Immature natural killer cell (primary cell): ENCODE measurements around the gene PDZRN3. TPM values are rescaled to one million over a fixed set of nuclear protein-coding genes. Genes with fewer than 3 reads are reported as not detected.

Experiments used
- DNase-seq, 3 donors: peaks; one replicate each; pipeline ENCODE4 v3.0.0; 2022; ENCODE audit warnings: mixed read lengths in 1 of 3
- H3K27ac Mint-ChIP-seq, 6 donors: one replicate each; pipeline ENCODE4 v1.8.0; 2020; ENCODE audit warnings: mixed read lengths in 6 of 6, mild to moderate bottlenecking in 5 of 6, inconsistent platforms in 4 of 6, moderate library complexity in 3 of 6
- H3K27me3 Mint-ChIP-seq, 3 donors: one replicate each; pipeline ENCODE4 v1.8.0; 2020 to 2021; ENCODE audit warnings: low read depth in 3 of 3, mild to moderate bottlenecking in 3 of 3, mixed read lengths in 3 of 3, moderate library complexity in 3 of 3, inconsistent platforms in 1 of 3
- H3K36me3 Mint-ChIP-seq, 3 donors: one replicate each; pipeline ENCODE4 v1.8.0; 2020; ENCODE audit warnings: mixed read lengths in 3 of 3, inconsistent platforms in 2 of 3, mild to moderate bottlenecking in 2 of 3
- H3K4me1 Mint-ChIP-seq, 2 donors: one replicate each; pipeline ENCODE4 v1.8.0; 2020; ENCODE audit warnings: inconsistent platforms in 2 of 2, mild to moderate bottlenecking in 2 of 2, mixed read lengths in 2 of 2, moderate library complexity in 1 of 2
- H3K4me3 Mint-ChIP-seq, 5 donors: one replicate each; pipeline ENCODE4 v1.8.0; 2020; ENCODE audit warnings: mild to moderate bottlenecking in 5 of 5, mixed read lengths in 5 of 5, inconsistent platforms in 3 of 5, moderate library complexity in 3 of 5
- H3K9me3 Mint-ChIP-seq, 6 donors: one replicate each; pipeline ENCODE4 v1.8.0; 2020; ENCODE audit warnings: mild to moderate bottlenecking in 6 of 6, mixed read lengths in 6 of 6, inconsistent platforms in 4 of 6, moderate library complexity in 3 of 6
- polyA plus RNA-seq, 3 donors: library from polyadenylated mRNA; unstranded; fragments of 300-500 nt; fragmentation: Illumina TruSeq; gene quantifications; one replicate each; pipeline ENCODE4 v1.2.3, GENCODE V29; 2021

PDZRN3 gene
- polyA plus RNA-seq, 3 donors from 2014 or later: not detected

DNA sequence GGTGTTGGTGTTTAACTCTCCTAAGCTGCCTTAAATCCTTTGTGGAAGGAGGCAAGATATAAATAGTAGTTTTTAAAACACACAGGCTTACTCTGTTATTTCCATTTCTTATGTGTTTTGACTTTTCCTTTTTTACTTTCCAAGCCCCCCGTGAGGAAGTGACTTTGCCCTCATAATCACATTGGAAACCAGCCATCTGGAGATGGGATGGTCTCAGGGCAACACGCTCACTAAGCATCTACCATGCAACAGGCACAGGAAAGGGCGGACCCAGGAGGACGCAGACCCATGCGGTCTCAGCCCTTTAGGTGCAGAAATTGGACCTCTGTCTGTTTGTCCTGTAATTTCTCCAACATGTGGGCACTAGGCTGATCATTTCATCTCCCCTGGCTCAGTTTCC is 115.7 kb downstream of the PDZRN3 start:
- no peak for DNase-seq
- Mint-ChIP-seq H3K9me3 (no peaks in the 10 kb centered on the region), H3K36me3 (no peaks in the 10 kb centered on the region), H3K4me1 (no peaks in the 10 kb centered on the region), H3K27me3 (peaks cover 0 to 5% (median 0%) of the 10 kb centered on the region in 3 donors), H3K4me3 (no peak overlapping the region), H3K27ac (no peak overlapping the region)

DNA sequence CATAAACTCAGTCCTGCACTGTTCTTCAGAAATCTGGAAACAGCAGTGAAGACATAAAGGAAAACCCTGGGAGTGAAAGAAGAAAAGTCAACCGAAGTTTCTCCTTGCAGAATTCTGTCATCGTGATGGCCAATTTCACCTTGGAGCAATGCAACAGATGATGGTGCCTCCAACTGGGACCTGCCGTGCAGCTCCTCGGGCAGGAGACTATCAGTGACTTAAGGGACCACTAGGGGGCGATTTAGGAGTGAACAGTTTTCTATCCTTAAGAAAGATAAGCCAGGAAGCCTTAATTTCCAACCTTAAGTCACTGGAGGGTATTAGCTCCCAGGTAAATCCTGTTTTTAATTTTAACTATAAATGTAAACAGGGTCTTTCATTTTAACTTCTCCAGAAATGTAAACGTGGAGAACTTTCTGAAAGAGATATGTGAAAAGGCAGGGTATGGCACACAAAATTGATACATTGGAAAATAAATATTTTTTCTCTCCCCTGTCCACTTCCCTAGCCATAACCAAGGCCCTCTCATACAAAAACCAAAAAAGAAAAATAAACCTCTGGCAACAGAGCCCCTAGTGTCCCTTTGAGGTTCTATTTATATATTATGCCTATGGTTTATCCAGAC is 116.3 kb downstream of the PDZRN3 start:
- Mint-ChIP-seq H3K4me1 (no peaks in the 10 kb centered on the region), H3K36me3 (no peaks in the 10 kb centered on the region)

DNA sequence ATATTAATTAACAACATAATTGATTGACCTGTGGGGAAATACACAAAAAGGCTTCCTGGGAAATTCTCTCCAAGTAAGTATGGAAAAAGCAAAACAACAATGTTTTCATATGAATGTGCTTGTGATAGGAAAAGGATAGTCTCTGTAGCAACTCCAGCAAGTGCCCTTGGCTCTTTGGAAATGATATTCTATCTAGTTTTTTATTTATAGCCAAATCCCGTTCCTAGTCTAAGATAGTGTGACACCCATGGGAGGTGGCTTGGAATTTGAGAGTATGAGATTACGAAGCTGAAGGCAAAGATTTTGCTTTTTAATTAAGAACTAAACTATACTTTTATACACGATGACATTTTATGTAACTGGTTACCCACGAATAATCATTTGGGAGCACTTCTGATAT is 119.9 kb downstream of the PDZRN3 start:
- no peak for DNase-seq
- peaks cover 1 to 4% (median 2%) of the 10 kb centered on the region in 3 donors for H3K27me3 Mint-ChIP-seq
- H3K27ac Mint-ChIP-seq: no peak overlapping the region
- H3K36me3 Mint-ChIP-seq: no peaks in the 10 kb centered on the region
- H3K4me1 Mint-ChIP-seq: no peaks in the 10 kb centered on the region
- H3K9me3 Mint-ChIP-seq: no peaks in the 10 kb centered on the region
- H3K4me3 Mint-ChIP-seq: no peak overlapping the region

More for the DNA sequence above, 116.3 kb downstream of the PDZRN3 start:
- H3K27me3 Mint-ChIP-seq: peaks cover 0 to 5% (median 0%) of the 10 kb centered on the region in 3 donors
- no peak overlapping the region for H3K27ac Mint-ChIP-seq
- no peaks in the 10 kb centered on the region for H3K9me3 Mint-ChIP-seq
- H3K4me3 Mint-ChIP-seq: no peak overlapping the region
- peak in 1 of 3 donors; percentile 4 for DNase-seq

DNA sequence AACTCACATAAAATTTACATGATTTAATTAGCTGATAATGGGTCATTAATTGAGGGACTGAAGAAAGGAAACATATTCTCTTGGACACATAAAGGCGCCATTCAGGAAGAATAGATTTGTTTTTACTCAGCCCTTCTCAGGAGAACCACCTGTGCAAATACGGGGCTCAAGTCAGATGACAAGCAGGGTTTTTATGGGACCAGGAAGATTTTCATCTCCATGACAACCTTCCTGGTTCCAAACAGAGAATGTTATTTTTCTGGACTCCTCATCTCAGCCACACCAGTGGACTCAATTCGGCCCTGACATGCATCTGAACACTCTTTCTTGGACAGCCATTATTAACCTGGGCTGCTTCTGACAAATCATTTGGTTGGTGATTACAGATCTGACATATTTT is 120.5 kb downstream of the PDZRN3 start:
- no peak overlapping the region for H3K4me3 Mint-ChIP-seq
- peaks cover 2 to 4% (median 3%) of the 10 kb centered on the region in 3 donors for H3K27me3 Mint-ChIP-seq
- H3K9me3 Mint-ChIP-seq: no peaks in the 10 kb centered on the region
- H3K4me1 Mint-ChIP-seq: no peaks in the 10 kb centered on the region
- no peaks in the 10 kb centered on the region for H3K36me3 Mint-ChIP-seq
- DNase-seq: no peak
- H3K27ac Mint-ChIP-seq: no peak overlapping the region

DNA sequence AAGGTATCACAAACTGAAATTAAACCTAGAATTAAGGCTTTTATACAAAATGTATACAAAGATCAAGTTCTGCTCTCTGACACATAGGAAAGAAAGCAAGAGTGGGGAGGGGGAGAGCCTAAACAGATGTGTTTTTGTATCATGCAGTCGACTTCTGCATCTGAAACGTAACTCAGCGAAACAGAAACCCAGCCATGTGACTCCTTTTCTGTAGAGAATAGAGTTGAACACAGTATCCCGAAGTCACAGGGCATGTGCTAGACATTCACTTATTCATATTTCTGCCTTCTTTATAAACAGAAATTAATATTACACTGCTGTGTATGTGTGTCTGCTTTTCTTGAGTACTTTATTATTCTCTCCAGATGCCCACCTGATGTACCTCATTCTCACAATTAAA is 121.0 kb downstream of the PDZRN3 start:
- no peaks in the 10 kb centered on the region for H3K9me3 Mint-ChIP-seq
- peaks cover 2 to 4% (median 3%) of the 10 kb centered on the region in 3 donors for H3K27me3 Mint-ChIP-seq
- DNase-seq: no peak
- H3K36me3 Mint-ChIP-seq: no peaks in the 10 kb centered on the region
- H3K4me1 Mint-ChIP-seq: no peaks in the 10 kb centered on the region
- no peak overlapping the region for H3K4me3 Mint-ChIP-seq
- H3K27ac Mint-ChIP-seq: no peak overlapping the region

- Mint-ChIP-seq H3K27ac (no peak overlapping the region), H3K9me3 (no peaks in the 10 kb centered on the region), H3K4me3 (no peak overlapping the region), H3K4me1 (no peaks in the 10 kb centered on the region), H3K27me3 (peaks cover 2 to 4% (median 3%) of the 10 kb centered on the region in 3 donors), H3K36me3 (no peaks in the 10 kb centered on the region)
- peak in 2 of 3 donors; percentile 6 to 30 for DNase-seq
Observed at GRCh38 chr3:73502609-73503583, 121.8 kb downstream of the PDZRN3 start.

GRCh38 chr3:73500321-73500720 is 124.4 kb downstream of the PDZRN3 start:
- H3K4me3 Mint-ChIP-seq: no peak overlapping the region
- H3K27ac Mint-ChIP-seq: no peak overlapping the region
- H3K36me3 Mint-ChIP-seq: no peaks in the 10 kb centered on the region
- no peaks in the 10 kb centered on the region for H3K9me3 Mint-ChIP-seq
- peaks cover 2 to 4% (median 3%) of the 10 kb centered on the region in 3 donors for H3K27me3 Mint-ChIP-seq
- DNase-seq: no peak
- no peaks in the 10 kb centered on the region for H3K4me1 Mint-ChIP-seq

- Mint-ChIP-seq H3K27ac (no peak overlapping the region), H3K27me3 (peaks cover 2 to 6% (median 3%) of the 10 kb centered on the region in 3 donors), H3K4me3 (no peak overlapping the region), H3K9me3 (no peaks in the 10 kb centered on the region), H3K4me1 (no peaks in the 10 kb centered on the region), H3K36me3 (no peaks in the 10 kb centered on the region)
- no peak for DNase-seq
Observed at GRCh38 chr3:73499787-73500186, 125.0 kb downstream of the PDZRN3 start.

DNA sequence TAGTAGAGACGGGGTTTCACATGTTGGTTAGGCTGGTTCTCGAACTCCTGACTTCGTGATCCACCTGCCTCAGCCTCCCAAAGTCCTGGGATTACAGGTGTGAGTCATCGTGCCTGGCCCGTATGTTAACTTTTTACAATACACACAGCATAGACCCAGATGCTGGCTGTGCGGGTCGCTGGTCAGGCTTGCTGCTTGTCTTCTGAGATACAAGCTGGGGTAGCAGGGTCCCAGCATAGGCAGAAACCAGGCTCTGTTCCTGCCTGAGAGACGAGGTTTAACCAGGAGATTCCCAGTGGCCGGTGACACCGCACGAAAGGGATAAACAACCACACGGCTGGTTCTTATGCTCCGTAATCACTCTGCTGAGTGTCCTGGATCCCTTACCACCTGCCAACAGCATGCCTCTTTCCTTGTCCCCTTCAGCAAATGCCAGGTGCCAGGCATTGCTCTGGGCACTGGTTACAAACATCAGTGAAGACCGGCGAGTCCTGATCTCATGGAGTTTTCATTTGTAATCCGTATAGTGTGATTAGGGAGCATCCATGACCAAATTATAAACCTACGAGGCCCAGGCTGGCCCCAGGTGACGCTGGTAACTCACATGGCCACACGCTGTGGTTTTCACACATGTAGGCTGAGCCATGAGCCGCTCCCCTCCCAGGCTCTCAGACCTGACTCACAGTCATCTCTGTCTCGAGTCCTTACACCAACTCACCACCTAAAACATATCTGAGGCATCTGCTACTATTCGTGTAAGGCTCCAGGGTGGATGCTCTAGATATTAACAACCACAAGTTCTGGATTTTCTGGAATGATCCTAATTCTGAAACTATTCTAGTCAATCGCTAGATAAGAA is 125.7 kb downstream of the PDZRN3 start:
- no peak overlapping the region for H3K4me3 Mint-ChIP-seq

GRCh38 chr3:73497646-73498406 is 126.9 kb downstream of the PDZRN3 start:
- no peak for DNase-seq
- H3K27ac Mint-ChIP-seq: no peak overlapping the region
- no peaks in the 10 kb centered on the region for H3K36me3 Mint-ChIP-seq
- H3K4me3 Mint-ChIP-seq: no peak overlapping the region
- H3K9me3 Mint-ChIP-seq: no peaks in the 10 kb centered on the region
- peaks cover 2 to 9% (median 5%) of the 10 kb centered on the region in 3 donors for H3K27me3 Mint-ChIP-seq
- no peaks in the 10 kb centered on the region for H3K4me1 Mint-ChIP-seq

More for the DNA sequence above, 125.7 kb downstream of the PDZRN3 start:
- no peak overlapping the region for H3K27ac Mint-ChIP-seq
- H3K36me3 Mint-ChIP-seq: no peaks in the 10 kb centered on the region
- no peaks in the 10 kb centered on the region for H3K9me3 Mint-ChIP-seq
- H3K4me1 Mint-ChIP-seq: no peaks in the 10 kb centered on the region
- peaks cover 2 to 9% (median 3%) of the 10 kb centered on the region in 3 donors for H3K27me3 Mint-ChIP-seq
- no peak for DNase-seq

- Mint-ChIP-seq H3K4me3 (no peak overlapping the region), H3K36me3 (no peaks in the 10 kb centered on the region), H3K27ac (no peak overlapping the region), H3K9me3 (no peaks in the 10 kb centered on the region), H3K4me1 (no peaks in the 10 kb centered on the region), H3K27me3 (peaks cover 3 to 7% (median 5%) of the 10 kb centered on the region in 3 donors)
- DNase-seq: no peak
Observed at GRCh38 chr3:73493543-73494308, 131.0 kb downstream of the PDZRN3 start.

DNA sequence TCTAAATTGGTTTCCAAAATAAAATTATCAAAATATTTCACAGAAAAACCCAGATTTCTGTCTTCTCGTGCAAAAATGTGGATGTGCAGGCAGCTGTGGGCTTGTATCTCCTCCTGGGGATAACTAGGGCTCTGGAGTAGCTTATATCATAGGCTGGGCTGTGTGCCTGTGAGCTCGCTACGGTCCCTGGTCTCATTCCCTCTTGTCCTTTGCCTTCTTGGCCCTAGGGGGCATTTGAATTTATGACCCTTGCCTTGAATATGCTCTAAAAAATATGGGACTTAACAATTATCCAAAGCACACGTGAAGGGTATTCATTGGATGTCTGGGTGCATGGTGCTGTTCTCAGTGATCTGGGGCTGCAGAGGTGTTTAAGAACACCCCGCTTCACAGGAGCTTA is 132.6 kb downstream of the PDZRN3 start:
- DNase-seq: no peak
- peaks cover 5 to 7% (median 5%) of the 10 kb centered on the region in 3 donors for H3K27me3 Mint-ChIP-seq
- no peaks in the 10 kb centered on the region for H3K9me3 Mint-ChIP-seq
- no peaks in the 10 kb centered on the region for H3K36me3 Mint-ChIP-seq
- no peak overlapping the region for H3K27ac Mint-ChIP-seq
- H3K4me1 Mint-ChIP-seq: no peaks in the 10 kb centered on the region
- no peak overlapping the region for H3K4me3 Mint-ChIP-seq
